ENCODE results near the gene LCTL. TPM values are rescaled to one million over a fixed set of nuclear protein-coding genes. Genes with fewer than 3 reads are reported as not detected.
A peak's percentile ranks its signal among the peaks of the same experiment; 100 is the strongest.

LCTL gene
- total RNA-seq, 1 experiment from 2014 or later: not detected

- in situ Hi-C loops (cut with HindIII; ENCODE audit: low pct_unique_long_range_greater_than_20kb, low sequenced_read_pairs): no loop called here
- DNase-seq (ENCODE audit: low read depth): no peak
Observed at GRCh38 chr15:66570842-66571478, 5.2 kb upstream of the LCTL start.

DNA sequence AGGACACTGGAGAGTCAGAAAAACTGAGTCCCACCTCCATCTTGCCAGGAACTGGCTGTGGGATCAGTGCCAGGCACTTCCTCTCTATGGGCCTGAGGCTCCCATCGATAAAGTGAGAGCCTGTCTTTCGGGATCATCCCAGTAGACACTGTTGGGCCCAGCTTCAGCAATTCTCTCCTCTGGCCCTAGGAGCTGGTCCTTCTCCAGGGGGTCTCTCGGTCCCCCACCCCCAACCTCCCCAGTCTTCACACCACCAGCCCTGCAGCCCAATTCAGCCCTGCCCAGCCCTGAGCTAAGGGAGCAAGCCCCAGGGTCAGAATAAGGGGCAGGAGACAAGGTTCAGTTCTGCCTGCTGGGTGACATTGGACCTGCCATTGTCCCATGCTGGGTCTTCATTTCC, 4.5 kb upstream of the LCTL start:
- DNase-seq (ENCODE audit: low read depth): no peak
- in situ Hi-C loops (cut with HindIII; ENCODE audit: low pct_unique_long_range_greater_than_20kb, low sequenced_read_pairs): no loop called here

DNA sequence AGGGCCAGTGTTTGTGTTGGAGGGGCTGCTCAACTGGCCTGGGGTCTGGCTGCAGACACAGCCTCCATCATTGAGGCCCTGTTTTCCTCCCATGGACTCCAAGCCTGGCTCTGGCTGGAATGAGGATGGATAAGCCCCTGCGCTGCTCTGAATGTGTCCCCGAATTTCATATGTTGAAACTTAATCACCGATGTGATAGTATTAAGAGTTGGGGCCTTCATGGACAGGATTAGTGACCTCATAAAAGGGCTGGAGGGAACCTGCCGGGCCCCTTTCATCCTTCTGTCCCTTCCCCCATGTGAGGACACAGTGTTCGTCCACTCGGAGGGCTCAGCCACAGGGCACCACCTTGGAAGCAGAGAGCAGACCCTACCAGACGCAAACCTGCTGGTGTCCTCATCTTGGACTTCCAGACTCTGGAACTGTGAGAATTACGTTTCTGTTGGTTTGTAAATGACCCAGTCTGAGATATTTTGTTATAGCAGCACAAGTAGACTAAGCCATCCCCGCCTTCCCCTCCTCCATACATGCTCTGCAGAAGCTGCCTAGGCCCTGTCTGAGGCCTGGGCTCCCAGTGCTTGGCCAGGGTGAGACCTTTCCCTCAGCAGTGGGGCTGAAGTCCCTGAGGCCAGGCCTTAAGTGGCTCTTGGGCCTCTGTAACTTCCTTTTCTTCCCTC, 3.8 kb upstream of the LCTL start:
- in situ Hi-C loops (cut with HindIII; ENCODE audit: low pct_unique_long_range_greater_than_20kb, low sequenced_read_pairs): no loop called here
- no peak for DNase-seq (ENCODE audit: low read depth)

GRCh38 chr15:66567897-66568296, 2.1 kb upstream of the LCTL start:
- in situ Hi-C loops (cut with HindIII; ENCODE audit: low pct_unique_long_range_greater_than_20kb, low sequenced_read_pairs): no loop called here
- DNase-seq (ENCODE audit: low read depth): no peak

- peak; percentile 37 for DNase-seq (ENCODE audit: low read depth)
- in situ Hi-C loops (cut with HindIII; ENCODE audit: low pct_unique_long_range_greater_than_20kb, low sequenced_read_pairs): no loop called here
Observed at GRCh38 chr15:66566963-66567531, 1.2 kb upstream of the LCTL start.

GRCh38 chr15:66565141-66565641, 607 bp downstream of the LCTL start:
- in situ Hi-C loops (cut with HindIII; ENCODE audit: low pct_unique_long_range_greater_than_20kb, low sequenced_read_pairs): no loop called here
- DNase-seq (ENCODE audit: low read depth): no peak

- in situ Hi-C loops (cut with HindIII; ENCODE audit: low pct_unique_long_range_greater_than_20kb, low sequenced_read_pairs): no loop called here
- DNase-seq (ENCODE audit: low read depth): no peak
Observed at GRCh38 chr15:66564136-66565041, 1.4 kb downstream of the LCTL start.

GRCh38 chr15:66563566-66564110, 2.2 kb downstream of the LCTL start:
- in situ Hi-C loops (cut with HindIII; ENCODE audit: low pct_unique_long_range_greater_than_20kb, low sequenced_read_pairs): no loop called here

DNA sequence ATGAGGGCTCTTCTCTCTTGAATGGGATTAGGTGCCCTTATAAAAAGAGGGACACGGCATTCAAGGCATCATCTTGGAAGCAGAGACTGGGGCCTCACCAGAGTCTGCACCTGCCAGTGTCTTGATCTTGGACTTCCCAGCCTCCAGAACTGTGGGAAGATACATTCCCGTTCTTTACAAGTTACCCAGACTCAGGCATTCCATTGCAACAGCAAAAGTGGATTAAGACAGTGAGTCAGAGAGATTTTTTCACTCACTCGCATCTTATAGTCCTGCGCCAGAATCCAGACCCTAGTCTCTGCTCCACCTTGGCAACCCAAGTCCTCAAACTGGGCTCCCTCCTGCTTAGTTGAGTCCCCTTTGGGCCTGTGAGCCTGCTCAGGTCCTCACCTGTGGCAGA, 2.7 kb downstream of the LCTL start:
- no peak for DNase-seq (ENCODE audit: low read depth)
- in situ Hi-C loops (cut with HindIII; ENCODE audit: low pct_unique_long_range_greater_than_20kb, low sequenced_read_pairs): no loop called here

More at GRCh38 chr15:66563566-66564110, 2.2 kb downstream of the LCTL start:
- no peak for DNase-seq (ENCODE audit: low read depth)

DNA sequence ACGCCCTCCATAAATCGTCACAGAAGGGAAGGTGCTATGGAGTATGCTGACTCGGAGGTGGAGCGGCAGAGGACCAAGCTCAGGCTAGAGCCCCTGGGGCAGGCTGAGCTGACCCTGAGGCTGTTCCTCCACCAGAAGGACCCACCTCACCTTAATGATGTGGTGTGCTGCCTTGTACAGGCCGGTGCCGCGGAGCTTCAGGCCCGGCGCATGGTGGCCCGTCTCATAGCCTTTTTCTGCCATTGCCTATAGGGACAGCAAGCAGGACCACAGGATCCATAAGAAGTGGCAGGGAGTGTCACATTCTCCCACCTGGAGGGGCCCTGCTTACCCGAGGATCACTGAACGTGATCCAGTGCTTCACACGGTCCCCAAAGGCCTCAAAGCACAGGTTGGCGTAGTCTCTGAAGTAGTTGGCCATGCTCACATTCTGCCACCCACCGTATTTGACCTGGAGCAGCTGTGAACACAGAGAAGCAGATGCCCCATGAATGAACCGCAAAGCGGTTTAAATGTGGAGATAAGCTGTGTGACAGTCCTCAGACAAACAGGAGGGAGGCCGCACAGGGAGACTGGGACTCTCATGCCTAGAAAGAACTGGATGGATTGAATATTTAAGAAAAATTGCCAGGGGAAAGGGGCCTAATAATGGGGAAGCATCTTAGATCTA, 4.8 kb downstream of the LCTL start:
- in situ Hi-C loops (cut with HindIII; ENCODE audit: low pct_unique_long_range_greater_than_20kb, low sequenced_read_pairs): no loop called here
- DNase-seq (ENCODE audit: low read depth): no peak

- no peak for DNase-seq (ENCODE audit: low read depth)
- in situ Hi-C loops (cut with HindIII; ENCODE audit: low pct_unique_long_range_greater_than_20kb, low sequenced_read_pairs): no loop called here
Observed at GRCh38 chr15:66558271-66558670, 7.5 kb downstream of the LCTL start.

- DNase-seq (ENCODE audit: low read depth): no peak
- in situ Hi-C loops (cut with HindIII; ENCODE audit: low pct_unique_long_range_greater_than_20kb, low sequenced_read_pairs): no loop called here
Observed at GRCh38 chr15:66555685-66556084, 10.1 kb downstream of the LCTL start.

- in situ Hi-C loops (cut with HindIII; ENCODE audit: low pct_unique_long_range_greater_than_20kb, low sequenced_read_pairs): no loop called here
Observed at GRCh38 chr15:66545255-66545654, 20.5 kb downstream of the LCTL start.

GRCh38 chr15:66542896-66543295, 22.9 kb downstream of the LCTL start:
- DNase-seq (ENCODE audit: low read depth): no peak
- in situ Hi-C loops (cut with HindIII; ENCODE audit: low pct_unique_long_range_greater_than_20kb, low sequenced_read_pairs): no loop called here

More at GRCh38 chr15:66545255-66545654, 20.5 kb downstream of the LCTL start:
- DNase-seq (ENCODE audit: low read depth): no peak

DNA sequence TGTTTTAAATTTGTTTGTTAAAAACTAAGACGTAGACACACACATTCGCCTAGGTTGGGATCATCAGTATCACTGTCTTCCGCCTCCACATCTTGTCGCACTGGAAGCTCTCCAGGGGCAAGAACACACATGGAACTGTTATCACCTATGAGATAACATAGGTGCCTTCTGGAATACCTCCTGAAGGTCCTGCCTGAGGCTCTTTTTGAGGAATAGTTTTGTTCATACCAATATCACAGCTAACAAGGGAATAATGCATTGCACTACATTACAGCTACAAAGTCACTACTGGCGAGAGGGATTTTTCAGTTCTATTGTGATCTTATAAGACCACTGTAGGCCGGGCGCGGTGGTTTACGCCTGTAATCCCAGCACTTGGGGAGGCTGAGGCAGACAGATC, 30.7 kb downstream of the LCTL start:
- in situ Hi-C loops (cut with HindIII; ENCODE audit: low pct_unique_long_range_greater_than_20kb, low sequenced_read_pairs): no loop called here

DNA sequence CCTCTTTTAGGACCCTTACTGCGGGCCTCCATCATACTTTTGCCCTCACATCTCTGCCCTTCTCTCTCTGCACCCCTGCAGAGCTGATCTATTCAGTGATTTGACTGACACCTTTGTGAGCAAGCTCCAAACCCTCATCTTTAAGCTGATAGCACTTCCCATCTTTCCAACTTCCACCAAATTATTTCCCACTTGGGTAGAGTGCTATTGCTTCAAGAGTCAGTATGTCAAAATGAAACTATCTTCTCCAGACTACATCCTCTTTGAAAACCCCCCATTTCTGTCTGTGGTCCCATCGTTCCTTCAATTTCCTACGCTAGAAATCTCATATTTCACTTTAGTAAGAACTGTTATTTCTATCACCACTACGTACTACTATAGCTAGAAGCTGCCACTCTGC, 41.0 kb downstream of the LCTL start:
- in situ Hi-C loops (cut with HindIII; ENCODE audit: low pct_unique_long_range_greater_than_20kb, low sequenced_read_pairs): no loop called here
- DNase-seq (ENCODE audit: low read depth): no peak

More for the DNA sequence above, 30.7 kb downstream of the LCTL start:
- DNase-seq (ENCODE audit: low read depth): no peak

DNA sequence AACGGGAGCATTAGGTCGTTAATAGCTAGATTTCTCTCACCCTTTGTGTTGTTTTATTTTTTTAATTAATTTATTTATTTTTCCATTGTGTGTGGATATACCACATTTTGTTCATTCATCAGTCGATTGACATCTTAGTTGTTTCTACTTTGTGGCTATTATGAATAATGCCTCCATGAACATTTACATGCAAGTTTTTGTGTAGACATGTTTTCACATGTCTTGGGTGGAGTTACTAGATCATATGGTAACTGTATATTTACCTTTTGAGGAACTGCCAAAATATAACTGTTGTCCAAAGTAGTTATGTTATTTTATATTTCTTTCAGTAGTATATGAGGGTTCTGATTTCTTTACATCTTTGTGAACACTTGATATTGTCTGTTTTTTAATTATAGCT, 41.9 kb downstream of the LCTL start:
- no peak for DNase-seq (ENCODE audit: low read depth)
- in situ Hi-C loops (cut with HindIII; ENCODE audit: low pct_unique_long_range_greater_than_20kb, low sequenced_read_pairs): no loop called here

DNA sequence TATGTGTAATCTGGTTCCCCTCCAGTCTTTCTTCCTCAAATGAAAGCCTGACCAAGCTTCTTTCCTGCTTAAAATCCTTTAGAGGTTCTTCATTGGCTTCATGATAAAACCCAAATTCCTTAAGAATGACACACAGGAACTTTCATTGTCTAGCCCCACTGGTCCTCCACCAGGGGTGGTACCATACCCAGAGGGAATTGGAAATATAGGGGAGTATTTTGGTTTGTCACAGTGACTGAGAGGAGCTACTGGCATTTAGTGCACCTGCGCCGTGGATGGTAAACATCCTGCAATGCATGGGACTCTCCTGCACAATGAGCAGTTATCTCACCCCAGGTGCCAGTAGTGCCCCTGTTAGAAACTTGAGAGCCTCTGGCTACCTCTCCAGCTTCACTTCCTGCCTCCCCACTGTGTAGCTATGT, 49.9 kb downstream of the LCTL start:
- in situ Hi-C loops (cut with HindIII; ENCODE audit: low pct_unique_long_range_greater_than_20kb, low sequenced_read_pairs): no loop called here
- no peak for DNase-seq (ENCODE audit: low read depth)
